HepG2 (cell line): ENCODE data around the gene BMPR1B. TPM values are rescaled to one million over a fixed set of nuclear protein-coding genes. Genes with fewer than 3 reads are reported as not detected.

Experiments
- ATAC-seq: fragments of 200-7000 bp; cut with Tn5 transposase; 3 replicates; pipeline ENCODE4 v1.9.1; 2020; ENCODE audit warnings: mild to moderate bottlenecking, moderate library complexity
- BruUV-seq: library from RNA; stranded (reverse); fragments of 400-500 nt; replicated peaks from 2 replicates; lab custom pipeline; 2021; lab: Mats Ljungman, UMichigan
- CTCF ChIA-PET: fragments of 300-600 bp; formaldehyde crosslinking; extraction: SDS; loops from one replicate; lab custom pipeline; 2021; ENCODE audit warnings: low total read pairs, inconsistent platforms, low intra/inter-chr PET ratio; lab: Yijun Ruan, JAX
- POLR2A ChIA-PET: fragments of 350-600 bp; sonication (Branson Sonifier 250); formaldehyde crosslinking; loops from one replicate; lab custom pipeline; 2020; ENCODE audit warnings: antibody characterized with exemption, inconsistent platforms; lab: Yijun Ruan, JAX
- DNase-seq: peaks from one replicate; pipeline ENCODE4 v3.0.0-alpha.2; 2015; ENCODE audit warnings: low spot score
- FAIRE-seq: peaks from 3 replicates; lab custom pipeline; 2011; peaks lifted over from hg19 to GRCh38; lab: Jason Lieb, UNC
- H2AFZ ChIP-seq: one replicate; pipeline ENCODE4 v1.6.1; 2011; ENCODE audit warnings: low read length, inconsistent platforms
- H3K27ac ChIP-seq: fragments of 300-600 bp; 3 replicates; pipeline ENCODE4 v1.8.0; 2011; ENCODE audit warnings: mixed run types, mild to moderate bottlenecking, mixed read lengths, low read length, inconsistent platforms; ENCODE audit not compliant: insufficient read depth; ENCODE audit errors: extremely low read length
- H3K27me3 ChIP-seq, 2 experiments: fragments of 200-600 bp in 1 of 2; 2 replicates in 1 of 2; 3 replicates in 1 of 2; pipeline versions ENCODE4 v1.6.0 to v1.8.0; 2011; ENCODE audit warnings: low read length in 2 of 2, mild to moderate bottlenecking in 2 of 2, moderate library complexity in 2 of 2, inconsistent platforms in 1 of 2; ENCODE audit not compliant: insufficient read depth in 2 of 2, control insufficient read depth in 1 of 2
- H3K36me3 ChIP-seq, 2 experiments: fragments of 200-600 bp in 1 of 2; replicated peaks in 1 of 2; 2 replicates in 1 of 2; 3 replicates in 1 of 2; pipeline versions ENCODE4 v1.5.1 to v1.8.0; 2011; ENCODE audit warnings: low read length in 2 of 2, inconsistent platforms in 1 of 2; ENCODE audit not compliant: insufficient read depth in 2 of 2, control insufficient read depth in 1 of 2
- H3K4me1 ChIP-seq: 2 replicates; pipeline ENCODE4 v1.5.1; 2012; ENCODE audit warnings: low read length, inconsistent platforms; ENCODE audit not compliant: insufficient read depth
- H3K4me2 ChIP-seq: 2 replicates; pipeline ENCODE4 v1.6.0; 2011; ENCODE audit warnings: low read depth, low read length, inconsistent platforms
- H3K4me3 ChIP-seq, 3 experiments: fragments of 200-600 bp in 1 of 3; sonication (generic), shearing (Covaris generic) in 1 of 3; replicated peaks in 1 of 3; 2 replicates each; pipeline ENCODE4 v1.5.1; 2011 to 2016; ENCODE audit warnings: low read length in 3 of 3, inconsistent platforms in 2 of 3, low read depth in 2 of 3, mild to moderate bottlenecking in 2 of 3, control low read depth in 1 of 3, mixed read lengths in 1 of 3; ENCODE audit not compliant: insufficient read depth in 1 of 3
- H3K79me2 ChIP-seq: one replicate; pipeline ENCODE4 v1.6.1; 2011; ENCODE audit warnings: low read length, inconsistent platforms; ENCODE audit not compliant: insufficient read depth
- H3K9ac ChIP-seq: 2 replicates; pipeline ENCODE4 v1.6.0; 2011; ENCODE audit warnings: mild to moderate bottlenecking, low read depth, low read length, inconsistent platforms; ENCODE audit not compliant: insufficient read depth
- H3K9me3 ChIP-seq: 2 replicates; pipeline ENCODE4 v1.5.1; 2012; ENCODE audit warnings: mild to moderate bottlenecking, low read length
- H4K20me1 ChIP-seq: 2 replicates; pipeline ENCODE4 v1.6.0; 2011; ENCODE audit warnings: inconsistent platforms, mild to moderate bottlenecking, low read length, moderate library complexity; ENCODE audit not compliant: insufficient read depth
- ARID2 ChIP-seq: sonication (generic); formaldehyde crosslinking; IDR thresholded peaks from 2 replicates; pipeline ENCODE4 v1.8.1; 2022; ENCODE audit warnings: mild to moderate bottlenecking, missing genetic modification reagents, borderline replicate concordance
- CTCF ChIP-seq: sonication (generic); formaldehyde crosslinking; IDR thresholded peaks from 2 replicates; pipeline ENCODE4 v1.5.0; 2020; ENCODE audit warnings: mild to moderate bottlenecking, missing genetic modification reagents, moderate library complexity
- HDAC1 ChIP-seq: sonication (generic); formaldehyde crosslinking; IDR thresholded peaks from 2 replicates; pipeline ENCODE4 v1.5.1; 2020; ENCODE audit warnings: mild to moderate bottlenecking, missing genetic modification reagents
- KDM2A ChIP-seq: sonication (generic); formaldehyde crosslinking; IDR thresholded peaks from 2 replicates; pipeline ENCODE4 v1.4.0; 2020; ENCODE audit warnings: low read depth, missing genetic modification reagents, borderline replicate concordance
- MED8 ChIP-seq: sonication (generic); formaldehyde crosslinking; IDR thresholded peaks from 2 replicates; pipeline ENCODE4 v1.8.1; 2023; ENCODE audit warnings: mild to moderate bottlenecking, missing genetic modification reagents; ENCODE audit not compliant: insufficient replicate concordance
- NFYC ChIP-seq: IDR thresholded peaks from 2 replicates; pipeline ENCODE4 v1.6.1; 2016; ENCODE audit warnings: missing genetic modification reagents, missing compliant biosample characterization
- PITX1 ChIP-seq: sonication (generic); formaldehyde crosslinking; IDR thresholded peaks from 2 replicates; pipeline ENCODE4 v1.5.1; 2020; ENCODE audit warnings: mild to moderate bottlenecking, missing genetic modification reagents
- SIN3A ChIP-seq: IDR thresholded peaks from 2 replicates; pipeline ENCODE4 v1.6.1; 2011; ENCODE audit warnings: low read depth, mild to moderate bottlenecking, control low read depth, low read length, borderline replicate concordance
- ZNF207 ChIP-seq: fragments of 450-650 bp; IDR thresholded peaks from 2 replicates; pipeline ENCODE4 v1.6.1; 2016; ENCODE audit warnings: antibody characterized with exemption, borderline replicate concordance
- ZNF256 ChIP-seq: sonication (generic); formaldehyde crosslinking; conservative IDR thresholded peaks from 2 replicates; pipeline ENCODE4 v1.4.0; 2020; ENCODE audit warnings: missing genetic modification reagents
- ZNF331 ChIP-seq: sonication (generic); formaldehyde crosslinking; IDR thresholded peaks from 2 replicates; pipeline ENCODE4 v1.4.0; 2020; ENCODE audit warnings: missing genetic modification reagents
- ZNF839 ChIP-seq: sonication (generic); formaldehyde crosslinking; IDR thresholded peaks from 2 replicates; pipeline ENCODE4 v1.4.0; 2020; ENCODE audit warnings: missing genetic modification reagents, mild to moderate bottlenecking, borderline replicate concordance
- ZNF891 ChIP-seq: sonication (generic); formaldehyde crosslinking; IDR thresholded peaks from 2 replicates; pipeline ENCODE4 v1.5.0; 2020; ENCODE audit warnings: mild to moderate bottlenecking, missing genetic modification reagents
- ZSCAN12 ChIP-seq: sonication (generic); formaldehyde crosslinking; IDR thresholded peaks from 2 replicates; pipeline ENCODE4 v1.9.0; 2021; ENCODE audit warnings: mild to moderate bottlenecking, missing genetic modification reagents
- WGBS: methylation state at CpG from one replicate; pipeline ENCODE4 v1.1.6; 2017; ENCODE audit warnings: low lambda C conversion rate; 5-methylcytosine and 5-hydroxymethylcytosine counted together
- in situ Hi-C: cut with HindIII; loops from 2 replicates; pipeline ENCODE4 v1.10.0; 2017; ENCODE audit warnings: low pct_unique_long_range_greater_than_20kb; ENCODE audit not compliant: extremely low pct_ligation_motif_present
- intact Hi-C: fragments of 100-400 bp; cut with micrococcal nuclease; formaldehyde crosslinking; loops from one replicate; pipeline ENCODE4 v1.10.0; 2022; ENCODE audit not compliant: unreplicated experiment
- polyA plus RNA-seq, 8 experiments: library from polyadenylated mRNA; depleted of rRNA in 3 of 8; stranded (reverse) in 7 of 8; unstranded in 1 of 8; fragments of >200 nt; fragmentation: Illumina TruSeq in 4 of 8; extraction: Trizol in 4 of 8; gene quantifications; 2 replicates each; pipeline versions ENCODE4 v1.2.1 to v1.2.3, GENCODE V29; 2011 to 2016; ENCODE audit warnings: low read depth in 4 of 8, missing spikeins in 1 of 8, mixed read lengths in 1 of 8; ENCODE audit not compliant: insufficient read depth in 1 of 8
- total RNA-seq, 5 experiments: library from RNA; depleted of rRNA; stranded (reverse); fragments of >200 nt; fragmentation: Illumina TruSeq; extraction: Trizol; gene quantifications; 2 replicates each; pipeline ENCODE4 v1.2.3, GENCODE V29; 2016; ENCODE audit warnings: low read depth in 1 of 5
- TF ChIP-seq, protein P1 (sequence below): sonication (generic); formaldehyde crosslinking; IDR thresholded peaks from 2 replicates; pipeline ENCODE4 v1.5.1; 2020; ENCODE audit warnings: mild to moderate bottlenecking, missing genetic modification reagents

Gene BMPR1B
- total and polyA plus RNA-seq, 2 of the 13 experiments (the other 11 are each of a cell fraction or from before 2014, with no cell fraction given) = 0.07 TPM; not detected in 1

DNA sequence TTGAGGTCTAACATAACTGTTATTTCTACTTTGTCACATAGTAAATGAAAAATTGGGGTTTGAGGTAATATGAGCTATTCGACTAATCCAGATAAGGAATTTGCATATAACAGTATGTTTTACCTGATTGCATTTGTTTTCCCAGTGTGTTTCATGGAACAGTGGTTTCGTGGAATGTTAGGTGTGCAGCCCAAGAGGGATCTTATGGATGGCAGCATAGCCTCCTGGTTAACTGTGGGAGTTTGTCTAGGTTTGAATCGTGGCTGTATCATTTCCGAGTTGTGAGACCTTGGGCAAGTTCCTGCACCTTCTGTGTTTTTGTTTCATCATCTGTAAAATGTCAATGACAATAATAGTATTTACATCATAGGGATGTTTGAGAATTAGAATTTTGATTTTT is 7.9 kb downstream of the BMPR1B start:
- no peak overlapping the region for H3K9ac ChIP-seq
- H3K9me3 ChIP-seq = no peaks in the 10 kb centered on the region
- H2AFZ ChIP-seq = no peak overlapping the region
- no peak for TF ChIP-seq ZNF891 (CRISPR knock-in tag)
- no peak for TF ChIP-seq PITX1 (CRISPR knock-in tag)
- no peak for TF ChIP-seq ZNF256 (CRISPR knock-in tag)
- no peak for TF ChIP-seq HDAC1 (CRISPR knock-in tag)
- no peak for TF ChIP-seq ZNF331 (CRISPR knock-in tag)
- no peak for TF ChIP-seq ZNF839 (CRISPR knock-in tag)
- no peak for DNase-seq
- H3K27ac ChIP-seq = no peak overlapping the region
- no peaks in the 10 kb centered on the region for H3K79me2 ChIP-seq
- FAIRE-seq = no peak
- no peaks in the 10 kb centered on the region for H4K20me1 ChIP-seq
- no peaks in the 10 kb centered on the region for H3K36me3 ChIP-seq
- WGBS = 10% methylated on average over 4 of the region's 4 CpGs
- peaks cover 0 to 15% of the 10 kb centered on the region in 2 experiments; a peak in 2 of 5 replicates for H3K27me3 ChIP-seq
- BruUV-seq = no TSS peak
- ATAC-seq = no peak
- POLR2A ChIA-PET = no interaction called here
- intact Hi-C loops = no loop called here
- CTCF ChIA-PET = no interaction called here
- in situ Hi-C loops = no loop called here
- no peaks in the 10 kb centered on the region for H3K4me1 ChIP-seq
- no peak overlapping the region for H3K4me3 ChIP-seq
- no peak overlapping the region for H3K4me2 ChIP-seq

- no peaks in the 10 kb centered on the region for H3K36me3 ChIP-seq
- no peaks in the 10 kb centered on the region for H3K9me3 ChIP-seq
- no peak for ATAC-seq
- no peak for FAIRE-seq
- no peak overlapping the region for H3K4me2 ChIP-seq
- H3K27me3 ChIP-seq = 0 out of 5 replicates have a peak, but pooled peaks cover 0 to 6% of the 10 kb centered on the region in 2 experiments
- in situ Hi-C loops (no loop called here), intact Hi-C loops (no loop called here)
- H2AFZ ChIP-seq = no peak overlapping the region
- no peaks in the 10 kb centered on the region for H3K4me1 ChIP-seq
- no peaks in the 10 kb centered on the region for H4K20me1 ChIP-seq
- no peak overlapping the region for H3K9ac ChIP-seq
- WGBS = 1% methylated on average over 3 of the region's 3 CpGs
- ChIA-PET POLR2A (no interaction called here), CTCF (no interaction called here)
- TF ChIP-seq NFYC (CRISPR knock-in tag) = no peak
- no peak for TF ChIP-seq ARID2 (CRISPR knock-in tag)
- TF ChIP-seq CTCF (CRISPR knock-in tag) = no peak
- TF ChIP-seq SIN3A = no peak
- TF ChIP-seq ZNF207 = no peak
- TF ChIP-seq KDM2A (CRISPR knock-in tag) = no peak
- no peak for TF ChIP-seq MED8
- TF ChIP-seq, protein P1, sequence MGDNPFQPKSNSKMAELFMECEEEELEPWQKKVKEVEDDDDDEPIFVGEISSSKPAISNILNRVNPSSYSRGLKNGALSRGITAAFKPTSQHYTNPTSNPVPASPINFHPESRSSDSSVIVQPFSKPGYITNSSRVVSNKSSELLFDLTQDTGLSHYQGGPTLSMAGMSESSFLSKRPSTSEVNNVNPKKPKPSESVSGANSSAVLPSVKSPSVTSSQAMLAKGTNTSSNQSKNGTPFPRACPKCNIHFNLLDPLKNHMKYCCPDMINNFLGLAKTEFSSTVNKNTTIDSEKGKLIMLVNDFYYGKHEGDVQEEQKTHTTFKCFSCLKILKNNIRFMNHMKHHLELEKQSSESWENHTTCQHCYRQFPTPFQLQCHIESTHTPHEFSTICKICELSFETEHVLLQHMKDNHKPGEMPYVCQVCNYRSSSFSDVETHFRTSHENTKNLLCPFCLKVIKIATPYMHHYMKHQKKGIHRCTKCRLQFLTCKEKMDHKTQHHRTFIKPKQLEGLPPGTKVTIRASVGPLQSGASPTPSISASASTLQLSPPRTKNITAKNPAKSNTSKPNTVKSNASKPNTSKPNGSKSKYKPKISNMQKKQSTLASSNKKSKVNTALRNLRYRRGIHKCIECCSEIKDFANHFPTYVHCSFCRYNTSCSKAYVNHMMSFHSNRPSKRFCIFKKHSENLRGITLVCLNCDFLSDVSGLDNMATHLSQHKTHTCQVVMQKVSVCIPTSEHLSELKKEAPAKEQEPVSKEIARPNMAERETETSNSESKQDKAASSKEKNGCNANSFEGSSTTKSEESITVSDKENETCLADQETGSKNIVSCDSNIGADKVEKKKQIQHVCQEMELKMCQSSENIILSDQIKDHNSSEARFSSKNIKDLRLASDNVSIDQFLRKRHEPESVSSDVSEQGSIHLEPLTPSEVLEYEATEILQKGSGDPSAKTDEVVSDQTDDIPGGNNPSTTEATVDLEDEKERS (CRISPR knock-in tag) = no peak
- no peak for TF ChIP-seq ZSCAN12 (CRISPR knock-in tag)
- H3K27ac ChIP-seq = no peak overlapping the region
- no peak for DNase-seq
- no TSS peak for BruUV-seq
- H3K79me2 ChIP-seq = no peaks in the 10 kb centered on the region
- no peak overlapping the region for H3K4me3 ChIP-seq
Measured at GRCh38 chr4:94766856-94767255, 9.1 kb downstream of the BMPR1B start.
